Stimulated activated CD4-positive, alpha-beta T cell treated with anti-CD3 and anti-CD28 coated beads, Interleukin-4, amount 100 ng/mL, for 1 hour (primary cell): Measurements from ENCODE around the gene AGFG1.

ENCODE experiments used
- DNase-seq: peaks from one replicate; pipeline ENCODE4 v3.0.0-alpha.2; 2020

Gene AGFG1

DNA sequence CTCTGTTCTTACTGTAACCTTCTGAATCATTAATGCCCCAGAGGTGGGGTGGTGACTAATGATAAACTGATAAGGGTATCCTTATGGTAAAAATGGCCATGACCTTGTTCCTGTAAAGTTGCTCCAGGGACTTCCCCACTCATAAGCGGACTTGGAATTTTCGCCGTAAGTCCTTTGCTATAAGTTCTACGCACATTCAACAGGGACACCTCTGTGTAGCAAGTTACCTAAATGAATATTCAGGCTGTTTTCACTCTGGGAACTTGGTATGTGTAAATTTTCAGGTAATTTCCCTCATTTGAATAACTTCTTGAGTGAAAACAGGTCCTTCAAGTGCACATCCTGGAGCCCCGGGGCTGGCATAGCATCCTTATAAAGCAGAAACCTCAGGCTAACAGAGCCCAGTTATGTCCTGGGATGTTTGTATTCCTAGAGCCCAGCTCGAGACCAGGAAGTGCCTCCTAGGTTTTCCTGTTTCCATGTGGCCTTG is 9.4 kb upstream of the AGFG1 start:
- peak; percentile 38 for DNase-seq

DNA sequence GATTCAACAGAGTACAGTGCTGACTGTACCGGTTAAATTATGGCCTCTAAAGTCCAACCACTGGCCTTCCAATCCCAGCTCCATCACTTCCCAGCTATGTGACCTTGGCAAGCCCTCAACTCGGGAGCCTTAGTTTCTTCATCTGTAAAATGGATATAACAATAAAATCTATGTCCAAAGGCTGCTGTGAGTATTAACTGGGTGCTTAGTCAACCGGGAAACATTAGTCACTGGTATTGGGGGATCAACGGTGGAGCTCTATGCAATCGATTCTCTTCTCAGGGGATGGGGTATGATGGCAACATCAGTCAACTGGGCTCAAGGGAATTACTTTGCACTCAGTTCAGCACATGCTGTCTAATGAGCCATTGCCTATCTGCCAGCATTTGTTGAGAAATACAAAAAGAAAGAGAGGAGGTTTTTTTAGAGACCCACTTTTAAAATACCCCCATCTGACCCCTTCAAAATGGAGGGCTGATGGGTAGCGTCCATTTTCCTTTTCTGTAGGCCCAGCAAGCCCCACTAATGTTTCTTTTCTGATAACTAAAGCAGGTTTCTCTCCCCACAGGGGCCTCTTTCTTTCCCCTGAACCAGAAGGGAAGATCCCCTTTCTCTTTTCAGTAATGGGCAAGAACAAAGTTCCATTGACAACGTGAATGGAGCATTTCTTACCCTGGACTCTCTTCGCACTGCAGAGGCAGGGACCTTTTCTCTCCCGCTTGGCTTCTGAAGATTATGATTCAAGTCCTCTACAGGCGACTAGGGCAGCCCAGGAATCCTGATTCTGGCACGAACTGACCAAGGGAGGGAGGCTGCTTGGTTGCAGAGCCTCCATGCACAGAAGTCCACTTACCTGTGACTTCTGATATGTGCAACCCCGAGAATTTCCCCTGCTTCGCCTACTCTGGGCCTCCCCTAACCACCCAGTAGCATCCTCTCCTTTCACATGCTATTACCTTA is 8.7 kb upstream of the AGFG1 start:
- no peak for DNase-seq

DNA sequence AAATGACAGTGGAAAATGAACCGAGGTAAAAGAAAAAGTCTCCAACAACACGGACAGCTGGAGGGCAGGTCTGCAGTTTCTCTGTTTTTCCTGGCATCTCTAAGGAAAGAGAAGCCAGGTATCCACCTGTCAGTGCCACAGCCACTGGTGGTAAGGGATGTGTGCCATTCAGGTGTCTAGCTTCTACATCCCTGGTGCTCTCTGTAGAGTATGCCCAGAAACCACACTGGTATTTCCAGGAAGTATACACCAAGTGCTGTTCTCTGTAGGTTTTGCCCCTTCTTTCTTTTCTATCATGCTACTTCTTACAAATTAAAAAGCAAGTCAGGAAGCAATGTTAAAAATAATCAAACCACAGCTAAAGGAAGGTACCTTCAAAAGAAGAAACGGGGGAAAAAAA is 7.6 kb upstream of the AGFG1 start:
- DNase-seq = no peak

DNA sequence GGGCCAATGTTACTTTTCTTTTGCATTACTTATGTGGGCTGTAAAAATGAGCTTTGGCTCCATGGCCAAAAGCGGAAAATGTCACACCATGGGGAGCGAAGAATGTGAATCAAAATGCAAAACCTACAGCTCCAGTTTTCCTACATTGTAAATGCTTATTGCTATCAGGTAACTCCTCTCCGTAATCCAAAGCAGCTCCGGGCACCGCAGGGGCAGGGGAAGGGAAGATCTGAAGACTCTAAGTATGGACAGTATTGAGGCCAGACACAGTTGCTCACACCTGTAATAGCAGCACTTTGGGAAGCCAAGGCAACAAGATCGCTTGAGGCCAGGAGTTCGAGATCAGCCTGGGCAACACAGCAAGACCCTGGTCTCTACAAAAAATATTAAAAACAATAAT is 7.1 kb upstream of the AGFG1 start:
- DNase-seq = no peak

DNA sequence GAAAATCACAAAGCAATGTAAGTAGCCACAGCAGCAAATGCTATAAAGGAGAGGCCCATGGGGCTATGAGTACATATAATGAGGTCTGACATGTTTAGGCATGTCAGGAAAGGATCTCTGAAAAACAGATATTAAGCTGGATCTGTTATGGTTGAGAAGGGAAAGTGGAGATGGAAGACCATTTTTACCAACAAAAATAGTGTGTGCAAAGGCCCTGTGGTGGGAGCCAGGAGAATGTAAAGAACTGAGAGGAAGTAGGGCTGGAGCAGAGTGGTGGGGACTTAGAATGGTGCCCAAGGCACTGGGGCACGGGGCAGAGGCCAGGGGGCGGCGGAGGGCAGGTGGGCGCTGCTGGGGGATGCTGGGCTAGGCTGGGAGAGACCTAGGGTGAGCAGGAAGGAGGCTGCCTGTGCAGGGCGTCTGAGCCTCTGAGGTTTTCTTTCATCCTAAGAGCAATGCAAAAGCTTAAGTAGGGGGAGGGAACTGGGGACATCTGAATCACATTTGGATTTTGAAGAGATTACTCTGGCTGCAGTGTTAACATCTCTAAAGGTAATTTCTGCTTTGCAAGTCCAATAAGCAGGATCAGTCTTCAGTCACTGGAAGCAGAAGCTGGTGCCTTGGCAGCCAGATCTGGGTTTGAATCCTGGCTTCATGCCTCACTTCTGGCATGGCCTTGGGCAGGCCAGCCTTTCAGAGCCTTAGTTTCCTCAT is 4.9 kb upstream of the AGFG1 start:
- no peak for DNase-seq

DNA sequence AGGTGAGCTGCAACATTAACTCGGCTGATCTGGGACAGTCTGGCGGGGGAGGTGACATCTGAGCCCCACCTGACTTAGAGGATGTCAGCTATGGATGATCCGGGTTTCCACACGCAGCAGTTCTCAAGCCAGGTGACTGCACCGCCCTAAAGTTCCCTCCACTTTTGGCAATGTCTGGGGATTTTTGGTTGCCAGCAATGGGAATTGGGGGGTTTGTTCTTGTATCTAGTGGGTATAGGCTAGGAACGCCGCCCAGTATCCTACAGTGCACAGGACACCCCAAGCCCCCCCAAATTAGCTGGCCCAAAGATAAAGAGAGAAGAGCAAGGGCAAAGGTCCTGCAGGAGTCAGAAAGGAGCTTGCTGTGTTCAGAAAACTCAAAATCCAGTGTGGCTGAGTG is 544 bp upstream of the AGFG1 start:
- no peak for DNase-seq

DNA sequence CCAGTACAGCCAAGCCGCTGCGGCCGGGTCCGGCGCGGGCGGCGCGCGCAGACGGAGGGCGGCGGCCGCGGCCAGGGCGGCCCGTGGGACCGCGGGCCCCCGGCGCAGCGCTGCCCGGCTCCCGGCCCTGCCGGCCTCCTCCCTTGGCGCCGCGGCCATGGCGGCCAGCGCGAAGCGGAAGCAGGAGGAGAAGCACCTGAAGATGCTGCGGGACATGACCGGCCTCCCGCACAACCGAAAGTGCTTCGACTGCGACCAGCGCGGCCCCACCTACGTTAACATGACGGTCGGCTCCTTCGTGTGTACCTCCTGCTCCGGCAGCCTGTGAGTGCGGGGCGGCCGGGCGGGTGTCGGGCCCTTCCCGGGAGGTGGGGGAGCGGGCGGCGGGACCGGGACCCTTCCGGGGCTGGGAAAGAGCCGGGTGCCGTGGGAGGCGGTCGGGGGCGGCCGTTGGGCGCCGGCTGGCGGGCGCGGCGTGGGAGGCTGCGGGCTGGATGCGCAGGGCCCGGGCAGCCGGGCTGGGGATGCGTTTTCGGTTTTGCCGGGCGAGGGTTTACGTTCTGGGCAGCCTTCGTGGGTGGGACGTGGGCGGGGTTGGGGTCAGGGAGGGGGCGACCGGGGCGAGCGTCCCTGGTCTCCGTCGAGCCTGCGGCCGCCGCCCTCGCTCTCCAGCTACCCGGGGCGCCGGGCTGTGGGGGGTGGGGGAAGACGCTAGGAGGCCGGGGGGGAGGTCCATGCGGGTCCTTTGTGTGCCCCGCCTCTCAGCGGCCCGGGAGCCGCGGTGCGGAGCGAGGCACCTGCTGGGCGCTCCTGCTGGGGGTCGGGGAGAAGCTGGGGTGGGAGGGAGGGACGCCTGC is 537 bp downstream of the AGFG1 start:
- DNase-seq = peak; percentile 61

DNA sequence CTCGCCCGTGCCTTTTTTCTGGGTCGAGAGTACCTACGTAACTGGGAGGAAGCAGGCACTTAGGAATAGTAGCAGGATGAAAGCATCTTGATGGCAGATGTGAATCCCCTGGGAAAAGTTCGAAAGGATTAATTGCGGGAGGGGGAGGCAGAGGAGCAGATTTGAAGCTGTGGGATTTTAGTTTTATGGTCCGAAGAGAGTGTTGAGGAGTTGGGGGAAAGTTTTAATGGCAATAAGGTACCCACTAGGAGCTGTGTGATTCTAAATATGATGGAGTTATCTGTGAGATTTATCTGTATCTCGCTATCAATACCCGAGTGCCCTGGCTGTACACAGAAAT is 1.1 kb downstream of the AGFG1 start:
- no peak for DNase-seq

DNA sequence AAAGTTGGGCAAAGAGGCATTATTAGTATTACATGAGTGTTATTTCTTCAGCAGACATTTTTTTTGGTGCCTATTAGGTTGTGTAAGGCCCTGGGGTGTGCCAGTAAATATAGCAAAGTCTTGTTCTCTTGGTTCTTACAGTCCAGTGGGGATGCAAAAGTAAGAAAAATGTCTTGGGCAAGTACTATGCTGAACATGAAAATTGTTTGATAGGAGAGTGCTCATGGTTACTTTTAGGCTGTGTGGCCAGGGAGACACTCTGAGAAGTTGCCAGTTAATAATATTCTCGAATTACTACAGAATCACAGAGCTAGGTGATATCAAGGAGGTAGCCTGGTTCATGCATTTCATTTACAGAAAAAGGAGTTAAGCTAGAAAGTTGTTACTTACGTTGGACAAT is 1.9 kb downstream of the AGFG1 start:
- DNase-seq = no peak

DNA sequence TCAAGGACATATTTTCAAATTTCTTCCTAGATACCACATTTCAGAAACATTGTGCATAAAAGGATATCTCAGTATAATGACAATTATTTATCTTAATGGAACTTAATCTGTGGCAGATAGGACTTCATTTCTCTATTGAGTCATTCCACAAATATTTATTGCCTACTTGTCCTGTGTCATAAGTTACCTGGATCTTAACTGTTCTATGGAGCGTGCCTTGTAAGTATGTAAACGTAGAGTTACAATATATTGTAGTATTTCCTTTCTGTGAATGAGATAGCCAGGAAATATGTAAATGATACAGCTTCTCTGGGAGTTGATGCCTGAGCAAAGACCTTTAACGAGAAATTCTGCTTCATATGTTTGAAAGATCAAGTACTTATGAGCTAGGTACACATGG is 2.5 kb downstream of the AGFG1 start:
- no peak for DNase-seq

DNA sequence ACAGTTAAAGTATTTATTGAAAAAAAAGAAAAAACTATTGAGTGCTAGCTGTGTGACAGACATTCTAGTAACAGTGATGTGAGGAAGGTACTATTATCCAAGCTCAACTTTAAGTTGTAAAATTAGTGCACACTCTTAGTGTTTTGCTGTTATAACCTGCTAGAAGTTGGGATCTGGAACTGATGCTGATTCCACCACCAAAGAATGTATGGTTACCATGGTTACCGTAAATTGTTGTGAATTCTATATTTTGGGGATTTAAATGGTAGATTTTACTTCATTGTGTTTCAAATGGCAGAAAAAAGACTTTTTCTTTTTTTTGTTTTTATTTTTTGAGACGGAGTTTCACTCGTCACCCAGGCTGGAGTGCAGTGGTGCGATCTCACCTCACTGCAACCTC is 5.3 kb downstream of the AGFG1 start:
- DNase-seq = no peak

DNA sequence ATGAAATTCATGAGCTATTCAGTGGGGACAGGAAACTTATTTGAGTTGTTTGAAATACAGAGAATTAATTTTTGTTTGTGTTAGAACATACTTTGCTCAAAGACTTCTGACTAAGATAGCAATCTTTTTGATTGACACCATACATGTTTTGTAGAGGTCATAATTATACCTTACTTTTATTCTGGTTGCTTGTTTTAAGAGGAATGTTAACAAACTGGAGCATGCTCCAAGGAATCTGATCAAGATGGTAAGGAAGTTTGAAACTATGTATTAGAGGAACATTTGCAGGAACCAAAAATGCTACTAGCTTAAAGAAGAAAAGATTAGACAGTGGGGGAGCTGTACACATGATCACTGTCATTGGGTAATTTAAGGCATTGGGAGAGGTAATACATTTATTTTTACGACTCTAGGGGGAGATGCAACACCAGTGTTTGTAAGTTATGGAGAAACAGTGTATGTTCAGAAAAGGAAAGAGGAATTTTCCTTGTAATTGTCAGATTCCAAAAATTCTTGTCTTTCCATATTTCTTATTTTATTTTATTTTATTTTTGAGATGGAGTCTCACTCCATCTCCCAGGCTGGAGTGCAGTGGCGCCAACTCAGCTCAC is 8.0 kb downstream of the AGFG1 start:
- DNase-seq = no peak

DNA sequence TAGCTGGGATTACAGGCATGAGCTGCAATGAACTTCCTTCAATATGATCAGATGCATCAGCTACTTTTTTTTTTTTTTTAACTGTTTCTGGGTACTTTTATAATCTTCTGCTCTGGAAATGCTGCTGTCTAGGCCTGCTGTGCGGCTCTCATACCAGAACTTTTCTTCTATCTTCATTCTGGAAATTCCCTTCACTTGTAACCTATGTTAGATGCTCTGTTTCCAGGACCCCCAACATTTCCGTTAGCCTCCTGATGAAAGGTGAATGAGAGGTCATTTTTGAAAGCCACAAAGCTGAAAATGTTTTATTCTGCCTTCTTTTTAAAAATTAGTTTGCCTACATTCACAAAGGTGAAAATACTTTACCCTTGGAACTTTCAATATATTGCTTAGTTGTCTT is 8.6 kb downstream of the AGFG1 start:
- no peak for DNase-seq

DNA sequence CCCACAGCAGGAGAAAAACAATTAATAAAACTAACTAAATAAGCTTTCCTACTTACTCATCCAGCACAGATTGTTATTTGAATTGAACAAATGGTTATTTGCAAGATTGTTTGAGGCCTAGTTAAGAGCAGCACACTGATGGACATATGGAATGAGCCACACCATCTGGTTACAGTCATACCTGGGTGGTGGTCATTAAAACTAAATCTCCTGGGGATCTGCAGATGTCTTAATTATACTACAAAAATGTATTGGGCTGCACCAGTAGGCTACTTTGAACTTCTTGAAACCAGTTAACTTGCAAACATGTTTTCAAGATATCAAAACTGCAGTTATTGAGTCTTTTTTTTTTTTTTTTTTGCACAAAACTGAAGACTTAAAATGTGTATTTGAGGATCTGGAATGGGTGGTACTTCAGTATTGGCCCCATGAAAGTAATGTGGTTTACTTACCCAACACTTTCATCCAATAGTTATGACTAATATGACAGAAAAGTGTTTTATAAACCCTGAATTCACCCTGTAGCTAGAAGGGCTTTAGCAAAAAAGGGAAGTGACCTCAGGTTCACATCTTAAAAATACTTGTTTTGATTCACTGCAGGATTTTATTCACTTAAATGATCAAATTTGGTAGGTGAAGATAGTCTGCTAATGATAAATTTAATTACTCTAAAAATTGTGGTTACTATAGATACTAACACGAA is 10.8 kb downstream of the AGFG1 start:
- DNase-seq = no peak

DNA sequence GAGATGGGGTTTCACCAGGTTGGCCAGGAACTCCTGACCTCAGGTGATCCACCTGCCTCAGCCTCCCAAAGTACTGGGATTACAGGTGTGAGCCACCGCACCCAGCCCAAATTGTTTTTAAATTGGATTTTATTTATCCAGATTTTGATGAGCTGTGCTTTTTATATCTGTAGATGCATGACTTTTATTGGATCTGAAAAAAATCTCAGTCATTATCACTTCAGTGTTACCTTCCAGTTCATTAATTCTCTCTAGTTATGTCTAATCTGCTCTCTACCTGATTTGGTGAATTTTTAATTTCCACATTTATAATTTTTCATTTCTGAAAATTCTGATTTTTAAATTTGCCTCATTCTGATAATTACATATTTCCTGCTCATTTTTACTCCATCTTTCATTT is 13.5 kb downstream of the AGFG1 start:
- DNase-seq = no peak

DNA sequence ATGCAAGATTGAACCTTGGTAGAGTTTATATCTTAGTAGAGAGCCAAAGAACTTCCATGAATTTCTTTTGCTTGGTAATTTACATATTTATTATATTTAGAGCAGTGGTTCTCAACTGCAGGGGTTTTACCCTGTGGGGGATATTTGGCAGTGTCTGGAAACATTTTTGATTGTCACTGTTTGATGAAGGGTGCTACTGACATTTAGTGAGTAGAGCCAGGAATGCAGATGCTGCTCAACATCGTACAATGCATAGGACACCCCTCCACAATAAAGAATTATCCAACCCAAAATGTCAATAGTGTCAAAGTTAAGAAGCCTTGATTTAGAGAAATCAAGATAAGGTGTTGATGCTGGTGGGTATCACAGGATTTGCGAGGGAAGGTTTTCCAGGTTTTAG is 14.7 kb downstream of the AGFG1 start:
- no peak for DNase-seq

DNA sequence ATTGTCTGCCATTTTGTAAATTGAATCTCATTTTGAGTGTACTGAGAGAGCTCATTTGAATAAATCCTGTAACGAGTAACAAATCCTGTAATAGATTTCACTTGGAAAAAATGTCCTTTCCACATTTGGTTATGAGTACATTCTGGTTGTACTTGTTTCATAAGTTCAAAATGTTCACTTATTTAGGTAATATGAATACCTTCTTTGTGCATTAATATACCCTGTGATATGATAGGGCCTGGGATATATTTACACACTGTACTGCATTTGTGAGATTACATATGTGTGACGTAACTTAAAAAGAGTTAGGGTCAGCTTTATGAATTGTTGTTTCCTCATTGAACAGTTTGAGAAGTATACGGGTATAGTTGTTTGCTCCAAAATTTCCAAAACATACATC is 16.1 kb downstream of the AGFG1 start:
- no peak for DNase-seq

DNA sequence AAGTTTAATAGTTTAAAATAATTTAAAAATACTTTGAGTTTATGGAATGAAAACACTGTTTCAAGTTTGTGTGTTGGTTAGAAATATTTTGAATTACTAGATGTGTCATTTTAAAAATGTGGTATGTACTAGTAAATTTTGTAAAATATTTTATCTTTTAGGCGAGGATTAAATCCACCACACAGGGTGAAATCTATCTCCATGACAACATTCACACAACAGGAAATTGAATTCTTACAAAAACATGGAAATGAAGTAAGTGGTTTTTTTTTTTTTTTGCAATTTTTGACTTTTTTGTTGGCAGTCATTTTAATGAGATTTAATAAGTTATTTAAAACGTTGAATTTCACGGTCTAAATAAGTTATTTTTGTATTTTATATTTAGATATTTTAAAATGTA is 19.4 kb downstream of the AGFG1 start:
- DNase-seq = no peak

DNA sequence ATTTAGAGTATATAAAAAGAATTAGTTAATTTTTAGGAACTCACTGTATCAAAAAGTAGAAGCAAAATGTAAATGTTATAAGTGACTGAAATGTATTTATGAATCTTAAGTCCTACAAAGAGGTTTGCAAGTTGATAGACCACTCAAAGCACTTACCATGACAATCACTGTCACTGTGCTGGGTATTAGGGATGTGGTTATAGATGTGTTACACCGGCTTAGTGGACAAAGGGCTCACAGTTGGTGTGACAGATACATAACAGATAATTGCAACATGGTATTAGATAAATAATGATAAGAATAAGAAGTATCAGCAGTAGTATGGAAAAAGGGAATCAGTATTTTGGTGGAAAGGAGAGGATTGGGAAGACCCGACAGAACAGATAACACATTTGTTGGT is 21.6 kb downstream of the AGFG1 start:
- DNase-seq = no peak

DNA sequence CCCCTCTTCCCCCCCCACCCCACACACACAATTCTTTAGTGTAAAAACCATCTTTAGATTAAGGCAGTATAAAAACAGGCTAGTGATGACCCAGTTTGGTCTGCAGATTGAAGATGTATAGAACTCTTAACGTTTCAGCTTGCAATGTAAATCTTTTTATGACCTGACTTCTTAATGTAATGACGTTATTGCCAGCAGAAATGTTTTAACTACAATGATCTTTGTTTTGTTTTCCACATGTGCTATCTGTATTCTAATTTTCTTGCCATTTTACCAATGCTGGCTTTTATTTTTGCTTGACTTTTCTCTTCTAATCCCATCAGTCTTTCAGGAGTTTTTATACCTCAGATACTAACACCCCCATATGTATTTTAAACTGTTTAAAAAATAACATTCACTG is 25.2 kb downstream of the AGFG1 start:
- DNase-seq = no peak

DNA sequence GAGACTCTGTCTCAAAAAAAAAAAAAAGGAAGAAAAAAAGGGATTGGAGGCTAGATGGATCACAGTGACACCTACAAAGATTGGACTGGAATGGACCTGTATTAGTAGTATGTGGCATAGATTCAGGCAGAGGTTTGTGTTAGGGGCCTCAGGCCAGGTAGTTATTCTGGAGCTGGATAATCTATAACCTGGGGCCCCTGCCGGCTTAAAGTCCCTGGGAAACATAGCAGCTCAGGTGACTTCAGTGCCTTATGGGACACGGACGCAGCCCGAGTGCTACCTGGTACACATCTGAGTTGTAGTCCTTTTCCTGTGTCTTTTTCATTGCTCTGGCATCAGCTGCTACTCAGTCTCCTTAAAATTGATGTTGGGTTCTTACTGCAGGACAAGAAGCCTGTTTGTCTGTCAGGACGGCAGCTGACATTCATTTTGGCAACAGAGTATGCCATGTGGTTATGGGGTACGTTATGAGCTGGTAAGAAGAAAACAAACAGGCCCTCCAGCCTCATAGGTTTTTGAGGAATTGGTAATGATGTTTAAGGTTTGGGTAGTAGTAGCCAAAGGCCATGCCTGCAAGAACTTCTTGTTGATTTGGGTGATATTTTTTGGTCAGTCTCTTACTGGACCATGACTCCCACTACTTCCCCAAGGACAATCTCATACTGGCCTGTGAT is 27.8 kb downstream of the AGFG1 start:
- DNase-seq = no peak

DNA sequence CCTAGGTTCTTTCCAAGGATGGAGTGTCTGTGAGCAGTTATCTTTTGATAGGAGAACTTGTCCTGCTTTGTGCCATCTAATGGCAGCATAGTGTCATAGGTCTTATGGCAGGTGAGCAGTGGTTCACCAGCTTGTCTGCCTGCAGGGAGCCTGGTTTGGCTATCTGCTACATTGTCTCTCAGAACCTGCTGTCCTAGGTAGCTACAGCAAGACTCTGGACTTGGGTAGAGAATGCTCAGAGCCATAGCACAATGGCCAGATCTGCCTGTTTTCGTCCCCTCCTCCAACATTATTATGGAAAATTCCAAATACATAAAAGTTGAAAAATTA is 28.3 kb downstream of the AGFG1 start:
- DNase-seq = no peak
